COR-L47 (cell line): Measurements from ENCODE around the gene C16orf95.
"Not testable (repeated sequence)": the region's sequence is repeated elsewhere in the genome, so short reads cannot be mapped to it uniquely, and the experiment has no call there.

Experiments used
- DNase-seq: peaks from one replicate; lab custom pipeline; 2025; lab: John Stamatoyannopoulos, UW

The C16orf95 gene, protein sequence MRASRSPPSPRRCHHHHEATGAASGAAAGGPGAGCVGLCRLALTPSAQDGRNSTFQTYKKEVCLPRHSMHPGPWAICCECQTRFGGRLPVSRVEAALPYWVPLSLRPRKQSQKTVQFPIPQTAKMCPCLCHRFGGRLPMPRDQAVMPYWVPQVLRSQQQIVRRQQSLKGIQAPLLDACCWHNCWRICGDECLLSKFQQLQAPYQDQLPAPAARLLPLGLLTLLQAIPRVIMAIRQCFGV

DNA sequence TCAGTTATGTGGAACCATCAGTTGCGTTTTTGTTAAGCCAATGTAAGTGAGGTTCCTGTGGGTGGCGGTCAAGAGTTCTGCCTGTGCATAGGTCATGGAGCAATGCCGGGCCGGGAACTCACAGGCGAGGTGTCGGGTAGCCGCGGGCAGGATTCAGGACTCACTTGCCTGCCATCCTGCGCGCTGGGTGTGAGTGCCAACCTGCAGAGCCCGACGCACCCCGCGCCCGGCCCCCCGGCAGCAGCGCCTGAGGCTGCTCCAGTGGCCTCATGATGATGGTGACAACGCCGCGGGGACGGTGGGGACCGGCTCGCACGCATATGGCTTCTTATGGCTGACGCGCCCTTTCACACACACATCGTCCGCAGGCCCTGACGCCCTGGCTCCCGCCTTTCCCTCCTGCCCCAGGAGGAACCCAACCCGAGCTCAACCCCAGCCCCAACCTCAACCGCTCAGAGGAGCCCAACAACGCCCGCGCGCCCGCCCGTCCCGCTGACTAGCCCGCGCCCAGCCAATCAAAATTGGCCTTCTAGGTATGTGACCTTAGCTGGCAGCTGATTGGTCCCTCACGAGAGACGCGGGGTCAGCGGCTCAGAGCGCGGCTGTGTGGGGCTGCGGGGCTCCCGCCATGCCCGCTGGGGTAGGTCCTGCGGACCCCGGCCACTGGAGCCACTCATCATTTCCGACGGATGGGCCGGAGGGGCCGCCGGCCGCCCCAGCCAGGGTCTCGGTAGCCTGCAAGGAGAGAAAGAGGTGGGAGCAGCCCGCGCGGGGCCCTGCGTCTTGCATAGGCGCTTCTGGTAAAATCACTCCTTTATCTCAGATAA is at the start of gene C16orf95:
Gene C16orf95 (minus strand): TSS at position 470 of the 827 bp plus-strand sequence. CDS start 150 bp downstream, at position 320.
- peak; percentile 95 for DNase-seq

DNA sequence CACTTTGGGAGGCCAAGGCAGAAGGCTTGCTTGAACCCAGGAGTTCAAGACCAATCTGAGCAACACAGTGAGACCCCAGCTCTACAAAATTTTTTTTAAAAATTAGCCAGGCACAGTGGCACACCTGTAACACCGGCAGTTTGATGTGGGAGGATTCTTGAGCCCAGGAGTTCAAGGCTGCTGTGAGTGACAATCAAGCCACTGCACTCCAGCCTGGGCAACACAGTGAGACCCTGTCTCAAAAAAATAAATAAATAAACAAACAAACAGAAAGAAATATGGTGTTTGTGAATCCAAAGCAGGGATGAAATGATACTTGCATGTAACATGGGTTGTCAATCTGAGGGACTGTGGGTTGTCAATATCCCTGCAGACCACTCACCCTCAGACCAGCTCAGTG is 49.7 kb upstream of the C16orf95 start:
- DNase-seq, result no peak

DNA sequence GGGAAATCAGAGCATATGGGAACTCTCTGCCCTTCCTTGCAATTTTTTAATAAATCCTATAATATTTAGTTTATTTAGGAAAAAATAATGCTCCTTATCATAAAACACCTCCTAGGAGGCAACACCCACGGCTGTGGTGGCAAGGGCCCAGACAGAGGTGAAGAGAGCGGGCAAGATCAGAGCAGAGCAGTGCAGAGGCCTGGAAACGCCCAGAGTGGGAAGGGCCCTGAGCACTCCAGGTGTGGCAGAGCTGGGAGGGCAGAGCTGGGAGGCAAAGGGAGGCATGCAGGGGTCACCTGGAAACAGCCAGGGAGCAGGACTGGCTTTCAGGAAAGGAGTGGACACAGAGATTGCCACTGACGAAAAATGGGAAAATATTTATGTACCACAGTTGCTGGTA is 49.1 kb upstream of the C16orf95 start:
- DNase-seq, result no peak

DNA sequence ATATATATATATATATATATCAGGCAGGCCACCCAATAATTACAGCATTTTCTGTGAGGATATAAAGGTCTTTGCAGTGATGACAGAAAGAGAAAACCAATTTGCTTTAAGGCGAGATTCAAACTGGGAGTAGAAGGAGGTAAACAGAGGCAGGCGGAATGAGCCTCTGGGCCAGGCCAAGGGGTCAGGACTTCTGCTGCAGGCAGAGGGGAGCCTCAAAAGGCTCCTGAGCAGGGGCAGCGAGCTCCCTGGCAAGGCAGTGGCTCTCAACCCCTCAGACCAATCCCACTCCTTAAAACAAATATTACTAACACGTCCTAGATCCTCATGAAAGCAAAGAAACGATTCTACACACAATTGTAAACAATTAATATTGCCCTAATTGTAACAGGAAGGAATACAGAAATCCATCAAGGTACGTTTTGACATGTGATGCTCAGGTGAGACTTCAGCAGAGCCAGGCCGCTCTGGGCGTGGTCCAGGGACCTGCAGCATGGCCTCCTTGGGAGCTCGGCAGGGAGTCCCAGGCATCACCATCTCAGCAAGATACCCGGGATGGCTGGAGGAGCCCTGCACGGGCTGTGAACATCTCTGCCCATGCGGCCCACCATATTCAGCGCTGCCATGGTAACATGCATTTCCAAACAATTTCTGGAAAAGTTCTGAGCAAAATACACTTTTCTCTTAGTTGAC is 48.0 kb upstream of the C16orf95 start:
- no peak for DNase-seq

DNA sequence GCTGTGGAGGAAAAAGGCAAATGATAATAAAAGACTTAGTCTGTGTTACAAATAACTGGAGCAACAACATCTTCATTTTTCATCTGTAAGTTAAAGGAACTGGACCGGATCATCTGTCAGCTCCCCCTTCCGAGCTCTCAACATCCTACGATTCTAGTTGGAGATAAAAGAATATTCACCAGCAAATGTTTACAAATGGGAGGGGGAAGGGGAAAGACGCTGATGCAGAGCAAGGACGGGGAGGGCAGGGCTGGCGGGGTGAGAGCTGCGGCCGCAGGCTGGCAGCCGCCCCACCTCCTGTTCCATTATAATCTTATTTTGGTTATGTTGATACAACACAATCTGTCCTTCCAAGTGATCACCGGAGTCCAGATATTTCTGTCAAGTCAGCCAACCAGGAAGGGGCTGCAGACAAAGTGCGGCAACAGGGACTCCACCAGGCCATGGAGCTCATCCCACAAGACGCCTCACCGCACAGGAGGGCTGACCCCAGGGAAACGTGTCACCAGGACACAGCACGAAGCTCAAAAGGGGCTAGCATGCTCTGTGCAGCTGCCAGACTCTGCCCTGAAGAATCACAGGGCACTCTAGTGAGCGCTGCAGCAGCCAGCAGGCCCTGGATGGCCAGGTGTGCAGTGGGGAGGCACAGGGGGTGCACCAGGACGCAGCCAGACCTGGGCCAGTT is 46.7 kb upstream of the C16orf95 start:
- DNase-seq, result peak; percentile 8

DNA sequence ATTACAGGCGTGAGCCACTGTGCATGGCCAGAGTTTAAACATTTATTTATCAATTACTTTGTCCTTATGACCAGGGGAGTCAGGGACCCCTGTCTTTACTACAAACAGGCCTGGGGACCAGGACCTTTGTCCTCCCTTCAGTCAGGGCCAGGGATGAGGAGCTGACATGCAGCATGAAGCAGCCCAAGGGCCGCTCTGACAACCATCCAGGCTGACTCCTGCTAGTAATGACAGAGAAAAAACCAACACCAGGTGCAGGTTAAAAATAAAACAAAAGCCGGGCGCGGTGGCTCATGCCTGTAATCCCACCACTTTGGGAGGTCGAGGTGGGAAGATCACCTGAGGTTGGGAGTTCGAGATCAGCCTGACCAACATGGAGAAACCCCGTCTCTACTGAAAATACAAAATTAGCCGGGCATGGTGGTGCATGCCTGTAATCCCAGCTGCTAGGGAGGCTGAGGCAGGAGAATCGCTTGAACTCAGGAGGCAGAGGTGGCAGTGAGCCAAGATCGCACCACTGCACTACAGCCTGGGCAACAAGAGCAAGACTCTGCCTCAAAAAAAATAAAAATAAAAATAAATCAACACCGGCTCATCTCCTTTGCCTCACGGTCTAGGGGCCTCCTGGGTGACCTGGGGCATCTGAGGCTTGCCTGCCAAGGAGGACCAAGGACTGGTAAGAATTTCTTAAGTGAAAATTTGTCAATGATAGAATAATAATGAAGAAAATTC is 45.8 kb upstream of the C16orf95 start:
- not testable (repeated sequence) for DNase-seq

DNA sequence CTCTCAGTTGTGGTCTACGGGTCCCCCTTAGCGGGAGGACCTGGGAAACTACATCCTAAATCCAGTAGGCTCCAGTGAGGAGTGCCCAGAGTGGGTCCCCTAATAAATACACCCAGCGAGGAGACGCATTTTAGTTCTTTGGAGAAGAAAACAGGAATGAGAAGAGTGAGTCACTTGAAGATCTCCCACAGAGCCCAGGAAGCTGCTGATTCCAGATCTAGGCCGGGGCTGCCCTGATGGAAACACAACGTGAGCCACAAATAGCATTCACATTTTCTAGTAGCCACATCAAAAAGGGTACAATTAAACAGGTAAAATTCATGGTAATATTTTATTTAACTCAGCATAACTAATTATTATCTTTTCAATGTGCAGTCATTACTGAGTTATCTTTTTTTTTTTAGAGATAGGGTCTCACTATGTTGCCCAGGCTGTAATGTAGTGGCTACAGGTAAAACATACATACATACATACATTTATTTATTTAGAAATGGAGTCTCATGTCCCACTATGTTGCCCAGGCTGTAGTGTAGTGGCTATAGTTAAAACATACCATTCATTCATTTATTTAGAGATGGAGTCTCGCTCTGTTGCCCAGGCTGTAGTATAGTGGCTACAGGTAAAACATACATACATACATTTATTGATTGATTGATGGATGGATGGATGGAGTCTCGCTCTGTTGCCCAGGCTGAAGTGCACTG is 44.9 kb upstream of the C16orf95 start:
- no peak for DNase-seq

DNA sequence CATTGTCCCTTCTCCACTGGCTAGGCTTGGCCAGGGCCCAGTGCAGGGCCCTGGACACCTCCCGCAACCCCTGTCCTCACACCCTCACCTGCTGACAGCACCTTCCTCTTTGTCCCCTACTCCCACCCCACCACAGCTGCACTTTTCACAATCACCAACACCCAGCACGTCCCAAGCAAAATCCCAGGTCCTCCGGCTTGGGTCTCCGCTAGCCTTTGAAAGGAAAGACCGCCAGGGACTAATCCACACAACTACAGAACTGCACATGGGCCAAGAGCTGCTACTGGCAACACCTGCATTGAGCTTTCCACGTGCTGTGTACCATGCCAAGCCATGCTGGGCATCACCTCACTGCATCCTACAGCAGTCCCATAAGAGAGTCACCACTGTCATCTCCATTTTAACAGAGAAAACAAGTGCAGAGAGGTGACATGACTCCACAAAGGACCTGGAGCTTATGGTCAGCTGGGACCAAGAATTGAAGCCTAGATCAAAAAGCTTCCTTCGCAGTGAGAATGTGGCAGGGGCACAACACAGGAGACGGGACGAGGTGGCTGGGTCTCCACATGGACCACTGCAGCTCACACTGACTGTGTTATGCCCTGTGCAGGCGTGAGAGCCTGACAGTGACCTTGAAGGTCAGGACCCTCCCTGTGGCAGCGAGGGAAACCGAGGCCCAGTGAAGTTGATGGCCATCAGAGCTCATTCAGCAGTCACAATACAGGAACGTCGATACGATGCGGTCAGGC is 43.8 kb upstream of the C16orf95 start:
- DNase-seq, result no peak

DNA sequence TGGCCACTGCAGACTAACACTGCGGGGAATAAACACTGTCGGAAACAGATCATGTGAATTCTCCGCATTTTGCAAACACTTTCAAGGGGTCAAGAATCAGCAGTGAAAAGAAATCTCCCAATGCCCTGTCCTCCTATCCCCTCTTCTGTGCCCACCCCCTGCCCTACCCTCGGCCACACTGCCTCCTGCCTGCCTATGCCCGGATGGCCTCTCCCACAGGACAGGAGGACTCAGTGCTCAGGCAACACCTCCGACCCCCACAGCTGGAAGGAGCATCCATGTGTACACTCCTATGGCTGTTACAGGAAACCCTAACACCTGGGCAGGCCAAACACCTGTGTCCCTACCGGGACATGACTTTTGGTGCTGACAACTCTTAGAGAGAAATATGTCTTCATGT is 41.9 kb upstream of the C16orf95 start:
- DNase-seq, result no peak

DNA sequence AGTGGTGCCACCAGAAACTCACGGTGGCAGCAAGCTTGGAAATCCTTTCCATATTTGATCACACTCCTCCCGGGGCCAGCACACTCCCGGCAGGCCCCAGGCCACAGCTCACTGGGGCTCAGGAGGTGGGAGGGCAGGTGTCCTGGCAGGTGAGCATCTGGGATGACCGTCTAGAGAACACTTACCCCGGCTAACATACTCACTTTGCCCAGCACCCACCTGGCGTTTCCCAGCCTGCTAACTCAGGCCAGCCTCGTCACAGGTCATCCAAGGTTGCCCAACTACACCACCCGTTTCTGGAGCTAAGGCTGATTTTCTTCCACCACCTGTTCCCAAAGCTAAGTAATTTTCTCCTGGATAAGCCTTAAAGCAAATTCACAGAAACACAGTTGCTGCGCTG is 41.5 kb upstream of the C16orf95 start:
- DNase-seq, result no peak

DNA sequence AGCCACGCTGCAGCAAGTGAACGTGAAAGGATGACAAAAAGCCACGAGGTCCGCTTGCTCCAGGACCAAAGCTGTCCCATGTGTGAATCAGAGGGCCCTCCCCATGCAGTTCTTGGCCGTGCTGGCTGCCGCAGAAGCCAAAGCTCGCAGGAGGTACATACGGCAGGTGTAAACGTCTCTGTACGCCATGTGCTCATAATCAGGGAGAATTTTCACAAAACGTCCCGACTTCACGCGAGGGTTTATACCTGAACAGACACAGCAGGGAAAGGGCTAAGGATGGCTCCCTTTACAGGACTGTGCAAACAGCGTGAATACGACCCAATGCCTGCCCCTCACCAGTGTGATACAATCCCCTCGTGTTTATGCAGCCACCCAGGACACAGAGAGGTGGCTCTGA is 41.1 kb upstream of the C16orf95 start:
- no peak for DNase-seq

DNA sequence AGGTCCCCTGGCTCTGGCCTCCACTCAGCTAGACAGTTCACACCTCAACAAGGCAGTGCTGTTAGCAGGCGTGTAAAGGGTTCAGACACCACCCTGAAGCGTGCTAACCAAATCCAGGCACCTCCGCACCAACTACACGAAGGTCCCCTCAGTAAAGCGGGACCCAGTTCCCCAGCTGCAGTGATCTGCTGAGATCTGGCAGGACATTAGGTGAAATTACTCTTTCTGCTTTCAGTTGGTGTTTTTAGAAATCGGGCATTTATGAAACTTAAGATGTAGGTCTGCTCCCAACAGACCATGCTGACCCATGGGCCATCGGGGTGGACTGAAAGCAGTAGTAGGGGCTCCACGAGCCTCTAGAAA is 39.3 kb upstream of the C16orf95 start:
- no peak for DNase-seq

DNA sequence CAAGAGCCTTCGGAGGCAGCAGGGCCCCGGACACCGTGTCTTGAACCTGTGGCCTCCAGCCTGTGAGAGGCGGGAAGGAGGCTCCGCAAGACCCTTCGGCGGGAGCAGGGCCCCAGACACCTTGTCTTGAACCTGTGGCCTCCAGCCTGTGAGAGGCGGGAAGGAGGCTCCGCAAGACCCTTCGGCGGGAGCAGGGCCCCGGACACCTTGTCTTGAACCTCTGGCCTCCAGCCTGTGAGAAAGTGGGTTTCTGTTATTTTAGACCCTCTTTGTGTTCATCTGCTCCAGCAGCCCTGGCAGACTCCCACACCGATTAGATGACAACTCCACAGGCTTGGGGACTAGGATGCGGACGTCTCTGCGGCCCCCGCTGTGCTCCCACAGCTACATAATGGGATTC is 36.4 kb upstream of the C16orf95 start:
- no peak for DNase-seq

DNA sequence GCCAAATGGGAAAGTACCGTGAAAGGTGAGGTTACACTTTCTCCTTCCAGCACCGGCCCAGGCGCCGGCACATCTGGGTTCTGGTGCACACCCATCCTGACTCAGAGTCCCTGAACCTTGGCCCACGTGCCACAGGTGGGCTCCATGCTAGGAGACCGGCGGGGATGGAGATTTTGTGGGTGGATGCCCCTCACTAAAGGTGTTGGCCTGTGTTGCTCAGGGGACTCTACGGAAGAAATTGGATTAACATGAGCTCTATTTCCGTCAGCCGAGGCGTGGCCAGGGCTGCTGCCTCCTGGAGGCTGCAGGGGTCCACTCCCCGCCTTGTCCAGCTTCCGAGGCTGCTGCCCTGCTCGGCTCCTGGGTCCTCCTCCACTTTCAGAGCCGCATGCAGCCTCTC is 35.6 kb upstream of the C16orf95 start:
- no peak for DNase-seq

DNA sequence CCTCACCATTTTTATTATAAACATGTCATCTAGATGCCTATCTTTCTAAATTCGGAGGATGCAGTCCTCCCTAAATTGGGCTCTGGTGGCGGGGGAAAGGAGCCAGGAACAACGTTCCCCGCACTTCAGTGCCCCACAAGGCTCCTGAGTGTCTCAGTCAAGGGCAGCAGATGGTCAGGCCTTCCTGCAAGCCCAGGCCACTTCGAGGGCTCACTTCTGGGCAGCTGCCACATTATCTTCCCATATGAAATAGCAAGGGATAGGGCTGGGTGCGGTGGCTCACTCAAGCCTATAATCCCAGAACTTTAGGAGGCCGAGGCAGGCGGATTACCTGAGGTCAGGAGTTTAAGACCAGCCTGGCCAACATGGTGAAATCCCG is 34.1 kb upstream of the C16orf95 start:
- DNase-seq, result no peak

DNA sequence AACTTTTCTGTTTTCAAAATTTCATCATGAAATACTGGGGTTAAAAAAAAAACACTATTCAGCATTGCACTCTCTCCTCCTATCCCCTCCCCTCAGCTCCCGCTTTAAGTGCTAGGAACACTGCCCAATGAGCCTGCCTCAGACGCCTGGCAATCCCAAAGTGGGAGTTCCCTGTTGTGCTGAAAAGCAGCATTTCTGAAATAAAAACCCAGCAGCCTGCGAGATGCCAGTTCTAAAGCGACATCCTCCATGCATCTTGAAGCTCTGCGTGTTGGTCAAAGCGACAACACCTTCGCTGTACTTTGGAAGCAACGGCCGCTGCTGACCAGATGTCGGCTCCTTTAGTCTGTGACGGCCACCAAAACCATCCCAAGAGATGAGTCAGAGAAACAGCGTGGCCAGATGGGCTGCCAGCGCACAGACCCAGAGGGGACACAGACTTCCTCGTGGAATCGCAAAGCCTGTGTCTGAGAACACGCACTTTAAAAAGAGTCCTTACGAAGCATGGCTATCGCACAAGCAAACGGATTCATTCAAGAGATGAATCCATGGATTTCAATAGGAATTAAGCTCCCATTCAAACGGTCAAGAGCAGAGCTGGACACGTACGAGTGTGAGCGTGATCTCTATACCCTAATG is 33.6 kb upstream of the C16orf95 start:
- no peak for DNase-seq

DNA sequence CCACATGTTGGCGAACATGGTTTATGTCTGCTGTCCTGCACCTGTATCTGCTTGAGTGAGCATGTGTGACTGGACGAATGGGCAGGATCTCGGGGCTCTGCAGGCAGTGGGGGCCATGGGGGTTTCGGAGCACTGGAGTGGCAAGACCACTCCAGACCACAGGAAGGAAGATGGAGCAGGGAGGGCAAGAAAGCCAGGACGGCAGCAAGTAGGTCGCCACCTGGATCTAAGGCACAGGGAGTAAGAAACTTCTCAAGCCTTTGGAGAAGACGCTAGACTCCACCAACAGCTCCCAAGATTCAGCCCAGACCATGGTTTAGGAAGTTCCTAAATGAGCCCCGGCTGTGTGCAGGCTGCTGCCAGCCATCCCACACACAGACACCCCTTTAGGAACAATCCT is 32.8 kb upstream of the C16orf95 start:
- no peak for DNase-seq

DNA sequence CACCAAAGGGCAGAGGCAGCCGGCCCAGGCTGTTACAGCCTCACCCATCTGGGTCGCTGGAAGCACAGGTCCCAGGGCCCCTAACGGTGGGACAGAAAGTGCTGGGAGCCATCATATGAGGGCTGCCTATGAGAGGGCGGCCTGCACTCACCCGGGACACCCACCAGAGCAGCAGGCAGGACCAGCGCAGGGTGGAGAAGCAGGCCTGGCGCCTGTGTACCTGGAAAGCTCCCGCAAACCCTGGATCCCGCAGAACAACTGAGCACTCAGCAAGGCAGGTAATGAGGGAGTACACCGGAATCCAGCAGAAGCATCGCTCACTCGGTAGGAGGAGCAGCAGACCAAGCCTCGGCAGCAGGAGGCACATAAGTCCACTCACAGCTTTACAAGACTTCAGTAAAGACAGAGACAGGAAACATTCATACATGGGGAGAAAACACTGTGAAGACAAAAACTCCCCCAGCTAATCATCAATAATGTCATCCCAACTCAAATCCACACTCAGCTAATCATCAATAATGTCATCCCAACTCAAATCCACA is 31.5 kb upstream of the C16orf95 start:
- DNase-seq, result no peak

DNA sequence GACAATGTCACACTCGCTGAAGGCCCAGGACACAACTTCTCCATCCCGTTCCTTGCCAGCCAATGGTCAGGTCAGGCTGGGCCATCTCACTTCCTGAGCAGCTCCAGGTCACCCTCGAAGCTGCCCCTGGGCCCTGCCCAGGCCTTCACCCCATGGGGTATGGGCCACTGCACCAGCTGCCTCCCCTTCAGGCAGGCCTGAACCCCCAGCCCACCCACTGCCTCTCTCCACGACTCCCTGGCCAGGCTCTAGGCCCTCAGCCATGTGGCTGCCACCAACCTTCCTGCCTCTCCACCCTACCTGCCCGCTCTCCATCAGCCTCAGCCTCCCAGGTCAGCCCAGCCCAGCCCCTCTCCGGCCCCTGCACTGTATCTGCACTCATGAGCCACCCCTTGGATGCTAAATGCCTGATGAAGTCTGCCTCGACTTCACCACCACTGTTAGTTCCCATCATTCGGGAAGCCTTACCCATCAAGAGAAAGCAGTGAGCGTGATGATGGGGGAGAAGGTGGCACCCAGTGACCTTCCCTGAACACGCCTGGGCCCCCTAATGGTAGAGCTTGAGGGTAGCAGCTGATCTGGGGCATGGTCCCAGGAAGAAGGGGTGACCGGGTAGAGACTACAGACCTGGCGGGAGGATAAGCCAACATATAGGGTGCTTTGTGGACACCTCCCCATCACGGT is 30.9 kb upstream of the C16orf95 start:
- no peak for DNase-seq
